Caco-2 (cell line): ENCODE data around the gene PLEKHA5. TPM values are rescaled to one million over a fixed set of nuclear protein-coding genes. Genes with fewer than 3 reads are reported as not detected.
A peak's percentile ranks its signal among the peaks of the same experiment; 100 is the strongest.

Experiments used
- BruUV-seq: library from RNA; stranded (reverse); fragments of 400-500 nt; replicated peaks from 2 replicates; lab custom pipeline; 2021; lab: Mats Ljungman, UMichigan
- CTCF ChIA-PET: fragments of 300-600 bp; sonication (Branson Sonifier 250); formaldehyde crosslinking; loops from one replicate; lab custom pipeline; 2022; ENCODE audit warnings: antibody characterized with exemption; lab: Charles Lee
- POLR2A ChIA-PET: fragments of 300-600 bp; sonication (Branson Sonifier 250); formaldehyde crosslinking; loops from one replicate; lab custom pipeline; 2022; ENCODE audit warnings: antibody characterized with exemption; lab: Charles Lee
- DNase-seq, 2 experiments: peaks; one replicate each; pipeline versions ENCODE4 v3.0.0 to v3.0.0-alpha.2; 2020 to 2022
- H3K27me3 ChIP-seq: replicated peaks from 2 replicates; pipeline ENCODE4 v1.6.0; 2011; ENCODE audit warnings: low read length; ENCODE audit not compliant: control insufficient read depth, insufficient read depth
- H3K36me3 ChIP-seq: 2 replicates; pipeline ENCODE4 v1.5.1; 2011; ENCODE audit warnings: low read length; ENCODE audit not compliant: control insufficient read depth, insufficient read depth
- H3K4me1 ChIP-seq: fragments of 250-450 bp; sonication (Bioruptor Pico); 2 replicates; pipeline ENCODE4 v1.5.1; 2020; ENCODE audit warnings: mild to moderate bottlenecking
- H3K4me3 ChIP-seq: 2 replicates; pipeline ENCODE4 v1.5.1; 2011; ENCODE audit warnings: low read depth, mild to moderate bottlenecking, control low read depth, low read length
- H3K9me3 ChIP-seq: fragments of 250-450 bp; sonication (Bioruptor Pico); 2 replicates; pipeline ENCODE4 v1.5.1; 2020; ENCODE audit warnings: mild to moderate bottlenecking, moderate library complexity
- H3K27ac Mint-ChIP-seq: one replicate; pipeline ENCODE4 v1.8.0; 2022; ENCODE audit warnings: mixed read lengths; ENCODE audit not compliant: unreplicated experiment
- H3K27me3 Mint-ChIP-seq: one replicate; pipeline ENCODE4 v1.8.0; 2022; ENCODE audit warnings: mixed read lengths; ENCODE audit not compliant: insufficient read depth, unreplicated experiment
- H3K36me3 Mint-ChIP-seq: one replicate; pipeline ENCODE4 v1.8.0; 2022; ENCODE audit warnings: mild to moderate bottlenecking, mixed read lengths; ENCODE audit not compliant: insufficient read depth, unreplicated experiment
- H3K4me1 Mint-ChIP-seq: one replicate; pipeline ENCODE4 v1.8.0; 2022; ENCODE audit warnings: low read depth, mixed read lengths; ENCODE audit not compliant: unreplicated experiment
- H3K4me3 Mint-ChIP-seq: one replicate; pipeline ENCODE4 v1.8.0; 2022; ENCODE audit warnings: mild to moderate bottlenecking, moderate library complexity, mixed read lengths; ENCODE audit not compliant: unreplicated experiment
- H3K9me3 Mint-ChIP-seq: one replicate; pipeline ENCODE4 v1.8.0; 2022; ENCODE audit warnings: mixed read lengths; ENCODE audit not compliant: unreplicated experiment
- CTCF ChIP-seq, 2 experiments: fragments of 200-600 bp in 1 of 2; IDR thresholded peaks; 1 replicate in 1 of 2; 2 replicates in 1 of 2; pipeline versions ENCODE4 v1.5.1 to v1.8.0; 2011 to 2022; ENCODE audit warnings: antibody characterized with exemption in 1 of 2, control low read depth in 1 of 2, inconsistent platforms in 1 of 2, low read depth in 1 of 2, low read length in 1 of 2, mild to moderate bottlenecking in 1 of 2, moderate library complexity in 1 of 2; ENCODE audit not compliant: insufficient read depth in 1 of 2, severe bottlenecking in 1 of 2, unreplicated experiment in 1 of 2
- intact Hi-C: fragments of 100-400 bp; cut with micrococcal nuclease; formaldehyde crosslinking; loops from one replicate; pipeline ENCODE4 v1.10.0; 2022; ENCODE audit not compliant: unreplicated experiment
- total RNA-seq: library from RNA; stranded (reverse); gene quantifications from 2 replicates; pipeline ENCODE4 v1.2.3, GENCODE V29; 2022

The PLEKHA5 gene
- total RNA-seq, 1 experiment from 2014 or later, result 69.1 TPM

GRCh38 chr12:19095756-19096480 lies 33.6 kb upstream of the PLEKHA5 start:
- peak in 1 of 2 experiments; percentile 18 for DNase-seq
- intact Hi-C loops, result loop anchor here (2.0 kb wide), 2 partner anchors 35 to 85 kb away; no protein-coding TSS in a partner anchor
- peaks cover 22% of the 10 kb centered on the region for H3K4me1 Mint-ChIP-seq
- ChIA-PET POLR2A (interaction anchor here (0.7 kb wide), 1 partner anchor 142 kb away, joined by 3 read pairs; no protein-coding TSS in a partner anchor), CTCF (interaction anchor here (0.7 kb wide), 2 partner anchors 22 to 735 kb away, joined by 3 to 6 read pairs; no protein-coding TSS in a partner anchor)
- TF ChIP-seq CTCF (IDR thresholded peaks at IDR 0.05; ENCODE audit: insufficient read depth in 1 of 2, low read depth in 1 of 2, low read length in 1 of 2, severe bottlenecking in 1 of 2, unreplicated experiment in 1 of 2), result no peak
- Histone ChIP-seq H3K36me3 (no peaks in the 10 kb centered on the region), H3K4me3 (peak overlapping the region; percentile 13; the same call in 1 of the 2 replicates), H3K27me3 (no peaks in the 10 kb centered on the region), H3K4me1 (peaks cover 23% of the 10 kb centered on the region), H3K9me3 (0 out of 2 replicates have a peak, but pooled peaks cover 5% of the 10 kb centered on the region)
- H3K27ac Mint-ChIP-seq, result peak overlapping the region; percentile 47
- peak overlapping the region; percentile 34 for H3K4me3 Mint-ChIP-seq
- no peaks in the 10 kb centered on the region for H3K36me3 Mint-ChIP-seq
- H3K27me3 Mint-ChIP-seq, result no peaks in the 10 kb centered on the region
- H3K9me3 Mint-ChIP-seq, result peaks cover 10% of the 10 kb centered on the region
- TSS peak; percentile 38 for BruUV-seq

DNA sequence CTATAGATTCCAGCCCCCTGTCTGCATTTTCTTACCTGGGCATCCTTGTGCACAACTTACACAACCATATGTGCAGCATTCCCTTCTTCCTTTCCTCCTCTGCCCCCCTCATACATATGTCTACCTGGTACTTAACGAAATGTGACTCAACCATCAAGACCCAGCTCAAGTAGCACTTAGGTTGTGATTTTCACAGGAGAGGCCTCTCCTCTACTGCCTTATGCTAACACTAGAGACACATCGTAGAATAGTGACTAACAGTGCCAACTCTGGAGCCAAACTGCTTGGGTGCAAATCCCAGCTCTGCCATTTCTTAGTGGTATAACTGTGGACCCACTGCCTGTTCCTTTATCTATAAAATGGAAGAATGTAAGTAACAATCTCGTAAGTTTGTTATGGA lies 24.1 kb upstream of the PLEKHA5 start:
- Histone ChIP-seq H3K4me3 (no peak overlapping the region), H3K36me3 (no peaks in the 10 kb centered on the region), H3K4me1 (no peaks in the 10 kb centered on the region), H3K27me3 (no peaks in the 10 kb centered on the region), H3K9me3 (no peaks in the 10 kb centered on the region)
- ChIA-PET CTCF (no interaction called here), POLR2A (no interaction called here)
- DNase-seq, result no peak
- Mint-ChIP-seq H3K36me3 (no peaks in the 10 kb centered on the region), H3K27me3 (no peaks in the 10 kb centered on the region), H3K4me1 (peaks cover 5% of the 10 kb centered on the region), H3K9me3 (no peaks in the 10 kb centered on the region), H3K4me3 (no peak overlapping the region), H3K27ac (no peak overlapping the region)
- intact Hi-C loops, result no loop called here
- TF ChIP-seq CTCF (IDR thresholded peaks at IDR 0.05; ENCODE audit: insufficient read depth in 1 of 2, low read depth in 1 of 2, low read length in 1 of 2, severe bottlenecking in 1 of 2, unreplicated experiment in 1 of 2), result no peak
- BruUV-seq, result no TSS peak

DNA sequence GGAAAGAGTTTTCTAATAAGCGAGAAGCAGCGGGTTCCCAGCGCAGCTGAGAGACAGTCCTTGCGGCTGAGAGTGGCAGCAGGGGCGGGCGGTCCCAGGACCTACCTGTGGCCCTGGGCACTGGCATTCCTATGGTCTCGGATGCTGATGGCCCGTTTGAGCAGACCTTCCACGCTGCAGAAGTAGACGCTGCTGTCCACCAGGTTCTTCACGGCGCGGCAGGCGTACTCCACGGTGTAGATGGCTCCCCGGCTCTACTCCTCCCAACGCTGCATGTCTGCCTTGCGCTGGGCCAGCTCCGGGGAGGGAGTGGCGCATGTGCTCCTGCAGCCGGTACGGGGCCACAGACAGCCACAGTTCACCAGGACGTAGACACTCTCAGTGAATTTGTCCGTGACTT lies 21.8 kb upstream of the PLEKHA5 start:
- no peaks in the 10 kb centered on the region for H3K9me3 ChIP-seq
- no peaks in the 10 kb centered on the region for H3K36me3 ChIP-seq
- H3K4me1 ChIP-seq, result no peaks in the 10 kb centered on the region
- no peaks in the 10 kb centered on the region for H3K27me3 ChIP-seq
- CTCF ChIA-PET, result no interaction called here
- Mint-ChIP-seq H3K27ac (no peak overlapping the region), H3K36me3 (no peaks in the 10 kb centered on the region), H3K9me3 (no peaks in the 10 kb centered on the region), H3K4me3 (no peak overlapping the region), H3K4me1 (peaks cover 7% of the 10 kb centered on the region), H3K27me3 (no peaks in the 10 kb centered on the region)
- intact Hi-C loops, result no loop called here
- no TSS peak for BruUV-seq
- no peak for TF ChIP-seq CTCF (IDR thresholded peaks at IDR 0.05; ENCODE audit: insufficient read depth in 1 of 2, low read depth in 1 of 2, low read length in 1 of 2, severe bottlenecking in 1 of 2, unreplicated experiment in 1 of 2)
- DNase-seq, result no peak
- POLR2A ChIA-PET, result no interaction called here
- H3K4me3 ChIP-seq, result no peak overlapping the region
